Measurements from ENCODE around the gene TAB2. TPM values are rescaled to one million over a fixed set of nuclear protein-coding genes. Genes with fewer than 3 reads are reported as not detected.

The TAB2 gene
- total RNA-seq, 1 experiment from 2014 or later, result 55.6 TPM

DNA sequence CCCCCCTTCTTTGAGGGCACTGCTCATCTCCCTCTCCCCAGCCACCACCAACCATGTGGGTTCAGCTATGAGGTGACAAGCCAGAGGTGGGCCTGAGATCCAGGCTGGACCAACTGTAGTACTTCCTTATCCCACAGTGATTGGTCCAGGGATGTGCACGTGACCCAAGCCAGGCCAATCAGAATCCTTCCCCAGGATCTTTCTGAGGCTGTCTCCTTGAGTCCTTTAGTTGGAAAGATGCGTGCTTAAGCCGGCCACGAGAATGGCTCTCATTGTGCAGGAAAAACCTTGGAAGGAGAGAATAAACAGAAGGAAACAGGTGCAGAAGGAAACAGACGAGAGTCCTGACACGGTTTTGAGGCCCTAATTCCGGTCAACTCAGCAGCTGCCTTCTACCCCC lies 128.1 kb downstream of the TAB2 start (continued):
- TF ChIP-seq ATF1 (CRISPR knock-in tag; IDR thresholded peaks at IDR 0.05) (no peak), GRHL2 (CRISPR knock-in tag; IDR thresholded peaks at IDR 0.05; ENCODE audit: insufficient replicate concordance, severe bottlenecking) (no peak), ZNF671 (CRISPR knock-in tag; IDR thresholded peaks at IDR 0.05) (no peak), CBFB (CRISPR knock-in tag; IDR thresholded peaks at IDR 0.05; ENCODE audit: low read depth) (no peak), SMAD4 (CRISPR knock-in tag; IDR thresholded peaks at IDR 0.05) (no peak), PRRX2 (CRISPR knock-in tag; IDR thresholded peaks at IDR 0.05) (no peak), EMX1 (CRISPR knock-in tag; IDR thresholded peaks at IDR 0.05) (no peak), IRF2 (CRISPR knock-in tag; IDR thresholded peaks at IDR 0.05; ENCODE audit: borderline replicate concordance, low read depth) (no peak), CREM (CRISPR knock-in tag; IDR thresholded peaks at IDR 0.05) (no peak)
- TF ChIP-seq, protein P1, sequence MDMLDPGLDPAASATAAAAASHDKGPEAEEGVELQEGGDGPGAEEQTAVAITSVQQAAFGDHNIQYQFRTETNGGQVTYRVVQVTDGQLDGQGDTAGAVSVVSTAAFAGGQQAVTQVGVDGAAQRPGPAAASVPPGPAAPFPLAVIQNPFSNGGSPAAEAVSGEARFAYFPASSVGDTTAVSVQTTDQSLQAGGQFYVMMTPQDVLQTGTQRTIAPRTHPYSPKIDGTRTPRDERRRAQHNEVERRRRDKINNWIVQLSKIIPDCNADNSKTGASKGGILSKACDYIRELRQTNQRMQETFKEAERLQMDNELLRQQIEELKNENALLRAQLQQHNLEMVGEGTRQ (CRISPR knock-in tag; IDR thresholded peaks at IDR 0.05), result peak; percentile 77
- TF ChIP-seq, protein P2, sequence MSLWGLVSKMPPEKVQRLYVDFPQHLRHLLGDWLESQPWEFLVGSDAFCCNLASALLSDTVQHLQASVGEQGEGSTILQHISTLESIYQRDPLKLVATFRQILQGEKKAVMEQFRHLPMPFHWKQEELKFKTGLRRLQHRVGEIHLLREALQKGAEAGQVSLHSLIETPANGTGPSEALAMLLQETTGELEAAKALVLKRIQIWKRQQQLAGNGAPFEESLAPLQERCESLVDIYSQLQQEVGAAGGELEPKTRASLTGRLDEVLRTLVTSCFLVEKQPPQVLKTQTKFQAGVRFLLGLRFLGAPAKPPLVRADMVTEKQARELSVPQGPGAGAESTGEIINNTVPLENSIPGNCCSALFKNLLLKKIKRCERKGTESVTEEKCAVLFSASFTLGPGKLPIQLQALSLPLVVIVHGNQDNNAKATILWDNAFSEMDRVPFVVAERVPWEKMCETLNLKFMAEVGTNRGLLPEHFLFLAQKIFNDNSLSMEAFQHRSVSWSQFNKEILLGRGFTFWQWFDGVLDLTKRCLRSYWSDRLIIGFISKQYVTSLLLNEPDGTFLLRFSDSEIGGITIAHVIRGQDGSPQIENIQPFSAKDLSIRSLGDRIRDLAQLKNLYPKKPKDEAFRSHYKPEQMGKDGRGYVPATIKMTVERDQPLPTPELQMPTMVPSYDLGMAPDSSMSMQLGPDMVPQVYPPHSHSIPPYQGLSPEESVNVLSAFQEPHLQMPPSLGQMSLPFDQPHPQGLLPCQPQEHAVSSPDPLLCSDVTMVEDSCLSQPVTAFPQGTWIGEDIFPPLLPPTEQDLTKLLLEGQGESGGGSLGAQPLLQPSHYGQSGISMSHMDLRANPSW (CRISPR knock-in tag; conservative IDR thresholded peaks at IDR 0.05; ENCODE audit: low read depth), result no peak
- TF ChIP-seq, protein P3, sequence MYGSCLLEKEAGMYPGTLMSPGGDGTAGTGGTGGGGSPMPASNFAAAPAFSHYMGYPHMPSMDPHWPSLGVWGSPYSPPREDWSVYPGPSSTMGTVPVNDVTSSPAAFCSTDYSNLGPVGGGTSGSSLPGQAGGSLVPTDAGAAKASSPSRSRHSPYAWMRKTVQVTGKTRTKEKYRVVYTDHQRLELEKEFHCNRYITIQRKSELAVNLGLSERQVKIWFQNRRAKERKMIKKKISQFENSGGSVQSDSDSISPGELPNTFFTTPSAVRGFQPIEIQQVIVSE (CRISPR knock-in tag; IDR thresholded peaks at IDR 0.05; ENCODE audit: borderline replicate concordance), result no peak
- TF ChIP-seq, protein P4, sequence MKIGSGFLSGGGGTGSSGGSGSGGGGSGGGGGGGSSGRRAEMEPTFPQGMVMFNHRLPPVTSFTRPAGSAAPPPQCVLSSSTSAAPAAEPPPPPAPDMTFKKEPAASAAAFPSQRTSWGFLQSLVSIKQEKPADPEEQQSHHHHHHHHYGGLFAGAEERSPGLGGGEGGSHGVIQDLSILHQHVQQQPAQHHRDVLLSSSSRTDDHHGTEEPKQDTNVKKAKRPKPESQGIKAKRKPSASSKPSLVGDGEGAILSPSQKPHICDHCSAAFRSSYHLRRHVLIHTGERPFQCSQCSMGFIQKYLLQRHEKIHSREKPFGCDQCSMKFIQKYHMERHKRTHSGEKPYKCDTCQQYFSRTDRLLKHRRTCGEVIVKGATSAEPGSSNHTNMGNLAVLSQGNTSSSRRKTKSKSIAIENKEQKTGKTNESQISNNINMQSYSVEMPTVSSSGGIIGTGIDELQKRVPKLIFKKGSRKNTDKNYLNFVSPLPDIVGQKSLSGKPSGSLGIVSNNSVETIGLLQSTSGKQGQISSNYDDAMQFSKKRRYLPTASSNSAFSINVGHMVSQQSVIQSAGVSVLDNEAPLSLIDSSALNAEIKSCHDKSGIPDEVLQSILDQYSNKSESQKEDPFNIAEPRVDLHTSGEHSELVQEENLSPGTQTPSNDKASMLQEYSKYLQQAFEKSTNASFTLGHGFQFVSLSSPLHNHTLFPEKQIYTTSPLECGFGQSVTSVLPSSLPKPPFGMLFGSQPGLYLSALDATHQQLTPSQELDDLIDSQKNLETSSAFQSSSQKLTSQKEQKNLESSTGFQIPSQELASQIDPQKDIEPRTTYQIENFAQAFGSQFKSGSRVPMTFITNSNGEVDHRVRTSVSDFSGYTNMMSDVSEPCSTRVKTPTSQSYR (CRISPR knock-in tag; IDR thresholded peaks at IDR 0.05), result no peak

DNA sequence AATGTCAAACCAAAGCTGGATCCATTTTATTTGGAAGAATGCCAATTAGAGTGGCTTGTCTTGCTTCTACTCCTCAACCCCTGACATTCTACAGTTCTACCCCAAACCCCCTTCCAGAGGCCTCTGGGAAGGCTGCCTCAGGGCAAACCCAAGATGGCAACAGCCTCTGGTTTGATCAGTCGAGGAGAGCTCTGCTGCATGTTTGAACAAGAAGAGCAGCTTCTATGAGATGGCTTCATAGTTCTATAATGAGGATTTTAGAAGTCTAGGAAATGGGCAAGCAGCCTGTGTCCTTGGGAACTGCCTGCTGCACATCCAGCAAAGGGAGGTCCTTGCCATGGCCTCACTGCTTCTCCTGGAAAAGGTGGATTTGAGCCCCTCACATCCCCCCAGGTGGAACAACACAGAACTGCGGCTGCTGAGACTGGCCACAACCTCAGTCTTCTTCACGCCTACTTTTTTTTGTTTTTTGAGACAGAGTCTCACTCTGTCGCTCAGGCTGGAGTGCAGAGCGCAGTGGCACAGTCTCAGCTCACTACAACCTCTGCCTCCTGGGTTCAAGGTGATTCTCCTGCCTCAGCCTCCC lies 129.4 kb downstream of the TAB2 start:
- H3K4me1 Mint-ChIP-seq, result no peaks in the 10 kb centered on the region
- CTCF ChIA-PET, result interaction anchor here (1.8 to 2.2 kb wide), 2 partner anchors 15 to 70 kb away, joined by 4 to 13 read pairs; no protein-coding TSS in a partner anchor
- ATAC-seq, result peak; percentile 51
- H3K27ac Mint-ChIP-seq, result no peak overlapping the region
- DNase-seq (ENCODE audit: low spot score), result no peak
- POLR2A ChIA-PET, result no interaction called here
- H3K27me3 Mint-ChIP-seq (ENCODE audit: low read depth), result peaks cover 28% of the 10 kb centered on the region
- H3K36me3 Mint-ChIP-seq, result no peaks in the 10 kb centered on the region
- H3K4me3 Mint-ChIP-seq, result no peak overlapping the region
- peaks cover 3% of the 10 kb centered on the region; the same call in 1 of the 2 replicates for H3K9me3 Mint-ChIP-seq
- TF ChIP-seq GRHL2 (CRISPR knock-in tag; IDR thresholded peaks at IDR 0.05; ENCODE audit: insufficient replicate concordance, severe bottlenecking) (no peak), MXD4 (CRISPR knock-in tag; IDR thresholded peaks at IDR 0.05; ENCODE audit: borderline replicate concordance) (no peak), CBFB (CRISPR knock-in tag; IDR thresholded peaks at IDR 0.05; ENCODE audit: low read depth) (no peak), SMAD3 (CRISPR knock-in tag; IDR thresholded peaks at IDR 0.05; ENCODE audit: borderline replicate concordance) (no peak), ZNF232 (CRISPR knock-in tag; IDR thresholded peaks at IDR 0.05) (no peak)
- TF ChIP-seq, protein P5, sequence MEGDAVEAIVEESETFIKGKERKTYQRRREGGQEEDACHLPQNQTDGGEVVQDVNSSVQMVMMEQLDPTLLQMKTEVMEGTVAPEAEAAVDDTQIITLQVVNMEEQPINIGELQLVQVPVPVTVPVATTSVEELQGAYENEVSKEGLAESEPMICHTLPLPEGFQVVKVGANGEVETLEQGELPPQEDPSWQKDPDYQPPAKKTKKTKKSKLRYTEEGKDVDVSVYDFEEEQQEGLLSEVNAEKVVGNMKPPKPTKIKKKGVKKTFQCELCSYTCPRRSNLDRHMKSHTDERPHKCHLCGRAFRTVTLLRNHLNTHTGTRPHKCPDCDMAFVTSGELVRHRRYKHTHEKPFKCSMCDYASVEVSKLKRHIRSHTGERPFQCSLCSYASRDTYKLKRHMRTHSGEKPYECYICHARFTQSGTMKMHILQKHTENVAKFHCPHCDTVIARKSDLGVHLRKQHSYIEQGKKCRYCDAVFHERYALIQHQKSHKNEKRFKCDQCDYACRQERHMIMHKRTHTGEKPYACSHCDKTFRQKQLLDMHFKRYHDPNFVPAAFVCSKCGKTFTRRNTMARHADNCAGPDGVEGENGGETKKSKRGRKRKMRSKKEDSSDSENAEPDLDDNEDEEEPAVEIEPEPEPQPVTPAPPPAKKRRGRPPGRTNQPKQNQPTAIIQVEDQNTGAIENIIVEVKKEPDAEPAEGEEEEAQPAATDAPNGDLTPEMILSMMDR (IDR thresholded peaks at IDR 0.05), result no peak
- TF ChIP-seq, protein P6, sequence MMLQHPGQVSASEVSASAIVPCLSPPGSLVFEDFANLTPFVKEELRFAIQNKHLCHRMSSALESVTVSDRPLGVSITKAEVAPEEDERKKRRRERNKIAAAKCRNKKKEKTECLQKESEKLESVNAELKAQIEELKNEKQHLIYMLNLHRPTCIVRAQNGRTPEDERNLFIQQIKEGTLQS (CRISPR knock-in tag; conservative IDR thresholded peaks at IDR 0.05), result no peak
- TF ChIP-seq, protein P7, sequence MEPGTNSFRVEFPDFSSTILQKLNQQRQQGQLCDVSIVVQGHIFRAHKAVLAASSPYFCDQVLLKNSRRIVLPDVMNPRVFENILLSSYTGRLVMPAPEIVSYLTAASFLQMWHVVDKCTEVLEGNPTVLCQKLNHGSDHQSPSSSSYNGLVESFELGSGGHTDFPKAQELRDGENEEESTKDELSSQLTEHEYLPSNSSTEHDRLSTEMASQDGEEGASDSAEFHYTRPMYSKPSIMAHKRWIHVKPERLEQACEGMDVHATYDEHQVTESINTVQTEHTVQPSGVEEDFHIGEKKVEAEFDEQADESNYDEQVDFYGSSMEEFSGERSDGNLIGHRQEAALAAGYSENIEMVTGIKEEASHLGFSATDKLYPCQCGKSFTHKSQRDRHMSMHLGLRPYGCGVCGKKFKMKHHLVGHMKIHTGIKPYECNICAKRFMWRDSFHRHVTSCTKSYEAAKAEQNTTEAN (CRISPR knock-in tag; IDR thresholded peaks at IDR 0.05), result no peak
- TF ChIP-seq, protein P8, sequence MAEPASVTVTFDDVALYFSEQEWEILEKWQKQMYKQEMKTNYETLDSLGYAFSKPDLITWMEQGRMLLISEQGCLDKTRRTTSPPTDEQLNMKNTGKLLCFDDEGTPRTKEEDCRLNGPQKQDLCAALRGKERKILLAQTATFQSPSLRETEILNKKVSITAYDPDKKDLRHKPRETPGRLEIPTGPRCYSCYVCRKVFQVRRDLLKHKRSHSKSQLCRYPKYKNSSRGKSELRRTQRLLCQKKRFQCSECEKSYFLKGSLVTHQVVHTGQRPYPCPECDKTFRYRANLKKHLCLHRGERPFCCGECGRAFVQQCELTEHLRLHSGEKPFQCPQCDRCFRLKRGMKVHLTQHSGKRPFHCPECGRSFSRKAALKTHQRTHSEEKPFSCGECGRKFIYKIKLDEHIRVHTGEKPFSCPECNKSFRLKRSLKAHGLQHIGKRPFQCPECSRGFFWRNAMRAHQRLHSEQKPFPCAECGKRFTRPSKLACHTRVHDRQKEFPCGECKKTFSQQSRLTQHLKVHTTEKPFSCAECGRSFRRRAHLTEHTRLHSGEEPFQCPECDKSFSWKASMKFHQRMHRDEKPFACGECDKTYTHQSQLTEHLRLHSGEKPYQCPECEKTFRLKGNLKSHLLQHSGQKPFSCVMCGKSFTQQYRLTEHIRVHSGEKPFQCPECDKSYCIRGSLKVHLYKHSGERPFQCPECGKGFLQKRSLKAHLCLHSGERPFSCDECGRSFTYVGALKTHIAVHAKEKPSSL (CRISPR knock-in tag; conservative IDR thresholded peaks at IDR 0.05), result no peak
- TF ChIP-seq, protein P9, sequence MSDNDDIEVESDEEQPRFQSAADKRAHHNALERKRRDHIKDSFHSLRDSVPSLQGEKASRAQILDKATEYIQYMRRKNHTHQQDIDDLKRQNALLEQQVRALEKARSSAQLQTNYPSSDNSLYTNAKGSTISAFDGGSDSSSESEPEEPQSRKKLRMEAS (CRISPR knock-in tag; IDR thresholded peaks at IDR 0.05), result no peak
- TF ChIP-seq, protein P3 (CRISPR knock-in tag; IDR thresholded peaks at IDR 0.05; ENCODE audit: borderline replicate concordance), result no peak

Data from WTC11 (cell line).